GM12892 (cell line): ENCODE data around the gene ACVR2B.

ENCODE experiments used
- POLR2A ChIP-seq: IDR thresholded peaks from 2 replicates; pipeline ENCODE4 v1.6.1; 2011; ENCODE audit warnings: low read depth, low read length, control low read depth
- POLR2AphosphoS5 ChIP-seq: IDR thresholded peaks from 2 replicates; pipeline ENCODE4 v1.6.1; 2011; ENCODE audit warnings: low read depth, low read length, control low read depth

- no peak for TF ChIP-seq POLR2AphosphoS5
- no peak for TF ChIP-seq POLR2A
Measured at GRCh38 chr3:38497031-38497430, 43.3 kb downstream of the ACVR2B start.
